Thyroid gland (tissue), 4 donors: ENCODE measurements around the gene SEL1L3. TPM values are rescaled to one million over a fixed set of nuclear protein-coding genes. Genes with fewer than 3 reads are reported as not detected.

ENCODE experiments used
- DNase-seq, 2 donors: peaks; one replicate each; pipeline ENCODE4 v3.0.0-alpha.2; 2019
- H3K27ac ChIP-seq, 3 donors: fragments of 200-600 bp; sonication (generic); 1 replicate in 2 of 3; 2 replicates in 1 of 3; pipeline ENCODE4 v1.5.1; 2016 to 2019; ENCODE audit warnings: mild to moderate bottlenecking in 1 of 3, moderate library complexity in 1 of 3
- H3K27me3 ChIP-seq: fragments of 200-600 bp; sonication (generic); one replicate; pipeline ENCODE4 v1.5.1; 2019
- H3K36me3 ChIP-seq, 2 donors: fragments of 200-600 bp; sonication (generic); one replicate each; pipeline ENCODE4 v1.5.1; 2016 to 2019
- H3K4me1 ChIP-seq, 2 donors: fragments of 200-600 bp; sonication (generic); one replicate each; pipeline ENCODE4 v1.5.1; 2017 to 2019
- H3K4me3 ChIP-seq, 3 donors: fragments of 200-600 bp; sonication (generic); replicated peaks in 1 of 3; 1 replicate in 2 of 3; 2 replicates in 1 of 3; pipeline ENCODE4 v1.5.1; 2016; ENCODE audit warnings: mild to moderate bottlenecking in 1 of 3
- H3K9me3 ChIP-seq: fragments of 200-600 bp; sonication (generic); one replicate; pipeline ENCODE4 v1.5.1; 2017
- POLR2A ChIP-seq, 2 donors: fragments of 450-650 bp; IDR thresholded peaks; one replicate each; pipeline ENCODE4 v1.6.1; 2017; ENCODE audit warnings: antibody characterized with exemption in 2 of 2, mild to moderate bottlenecking in 2 of 2, moderate library complexity in 1 of 2
- WGBS, 2 donors: methylation state at CpG; one replicate each; pipeline ENCODE4 v1.1.5; 2017; 5-methylcytosine and 5-hydroxymethylcytosine counted together
- intact Hi-C: fragments of 100-400 bp; cut with DNase I; formaldehyde crosslinking; loops from one replicate; pipeline ENCODE4 v1.15.1; 2023
- total RNA-seq, 4 donors: library from RNA; depleted of rRNA; stranded (reverse); fragments of >200 nt; gene quantifications; one replicate each; pipeline ENCODE4 v1.2.3, GENCODE V29; 2016
- TF ChIP-seq, protein P1 (sequence below), 6 experiments: fragments of 200-600 bp in 3 of 6; fragments of 450-650 bp in 3 of 6; sonication (generic) in 3 of 6; IDR thresholded peaks; one replicate each; pipeline ENCODE4 v1.5.1; 2016 to 2019; ENCODE audit warnings: antibody characterized with exemption in 6 of 6, mild to moderate bottlenecking in 2 of 6, inconsistent platforms in 1 of 6, moderate library complexity in 1 of 6

Gene SEL1L3
- total RNA-seq, 4 donors from 2014 or later: 18.5 to 81.4 (median 32.4) TPM

DNA sequence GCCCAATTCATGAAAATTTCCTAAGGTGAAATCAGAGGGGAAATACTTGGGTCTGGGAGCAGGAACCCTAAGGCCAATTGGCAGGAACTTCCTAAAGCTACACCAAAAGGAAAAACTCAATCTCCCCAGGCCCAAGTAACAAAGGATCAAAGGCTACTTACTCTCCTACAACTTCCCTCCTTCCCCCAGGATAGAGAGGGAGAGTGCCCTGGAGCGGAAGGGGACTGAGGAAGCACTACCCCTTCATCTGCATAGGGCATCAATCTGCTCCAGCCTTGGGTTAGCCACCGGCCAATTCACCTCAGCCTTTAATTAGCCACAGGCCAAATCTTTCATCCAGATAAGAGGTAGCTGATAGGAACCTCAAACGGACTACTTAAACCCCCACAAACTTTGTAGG is 152.2 kb downstream of the SEL1L3 start:
- Histone ChIP-seq H3K27ac (no peak overlapping the region), H3K36me3 (no peaks in the 10 kb centered on the region), H3K27me3 (no peaks in the 10 kb centered on the region), H3K4me3 (no peak overlapping the region), H3K4me1 (no peaks in the 10 kb centered on the region), H3K9me3 (no peaks in the 10 kb centered on the region)
- intact Hi-C loops: no loop called here
- TF ChIP-seq, protein P1, sequence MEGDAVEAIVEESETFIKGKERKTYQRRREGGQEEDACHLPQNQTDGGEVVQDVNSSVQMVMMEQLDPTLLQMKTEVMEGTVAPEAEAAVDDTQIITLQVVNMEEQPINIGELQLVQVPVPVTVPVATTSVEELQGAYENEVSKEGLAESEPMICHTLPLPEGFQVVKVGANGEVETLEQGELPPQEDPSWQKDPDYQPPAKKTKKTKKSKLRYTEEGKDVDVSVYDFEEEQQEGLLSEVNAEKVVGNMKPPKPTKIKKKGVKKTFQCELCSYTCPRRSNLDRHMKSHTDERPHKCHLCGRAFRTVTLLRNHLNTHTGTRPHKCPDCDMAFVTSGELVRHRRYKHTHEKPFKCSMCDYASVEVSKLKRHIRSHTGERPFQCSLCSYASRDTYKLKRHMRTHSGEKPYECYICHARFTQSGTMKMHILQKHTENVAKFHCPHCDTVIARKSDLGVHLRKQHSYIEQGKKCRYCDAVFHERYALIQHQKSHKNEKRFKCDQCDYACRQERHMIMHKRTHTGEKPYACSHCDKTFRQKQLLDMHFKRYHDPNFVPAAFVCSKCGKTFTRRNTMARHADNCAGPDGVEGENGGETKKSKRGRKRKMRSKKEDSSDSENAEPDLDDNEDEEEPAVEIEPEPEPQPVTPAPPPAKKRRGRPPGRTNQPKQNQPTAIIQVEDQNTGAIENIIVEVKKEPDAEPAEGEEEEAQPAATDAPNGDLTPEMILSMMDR (IDR thresholded peaks at IDR 0.05): no peak
- no peak for TF ChIP-seq POLR2A (IDR thresholded peaks at IDR 0.05)
- 52 to 54% methylated on average over 3 of the region's 3 CpGs for WGBS, 2 donors
- DNase-seq: no peak

DNA sequence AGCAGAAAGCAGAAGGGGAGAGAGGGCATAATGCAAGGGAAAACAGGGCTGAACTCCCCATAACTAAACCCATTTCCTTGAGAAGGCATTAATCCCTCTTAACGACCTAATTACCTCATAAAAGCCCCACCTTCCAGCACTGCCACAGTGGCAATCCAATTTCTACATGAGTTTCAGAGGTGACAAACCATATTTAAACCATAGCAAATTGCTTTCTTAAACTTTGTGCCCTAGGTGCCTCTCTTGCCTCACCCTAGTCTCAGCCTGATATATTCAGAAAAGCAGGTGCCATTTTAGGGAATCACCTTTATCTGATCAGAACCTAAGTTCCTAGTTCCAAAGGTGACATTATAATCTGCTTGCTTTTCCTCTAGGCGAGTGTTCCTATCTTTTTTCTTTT is 158.3 kb downstream of the SEL1L3 start:
- no peak for DNase-seq
- H3K36me3 ChIP-seq: no peaks in the 10 kb centered on the region
- H3K4me3 ChIP-seq: no peak overlapping the region
- no peak overlapping the region for H3K27ac ChIP-seq
- 74 to 76% methylated on average over 2 of the region's 2 CpGs for WGBS, 2 donors
- H3K4me1 ChIP-seq: no peaks in the 10 kb centered on the region
- TF ChIP-seq, protein P1 (IDR thresholded peaks at IDR 0.05): no peak
- intact Hi-C loops: no loop called here
- no peaks in the 10 kb centered on the region for H3K9me3 ChIP-seq
- H3K27me3 ChIP-seq: no peaks in the 10 kb centered on the region

DNA sequence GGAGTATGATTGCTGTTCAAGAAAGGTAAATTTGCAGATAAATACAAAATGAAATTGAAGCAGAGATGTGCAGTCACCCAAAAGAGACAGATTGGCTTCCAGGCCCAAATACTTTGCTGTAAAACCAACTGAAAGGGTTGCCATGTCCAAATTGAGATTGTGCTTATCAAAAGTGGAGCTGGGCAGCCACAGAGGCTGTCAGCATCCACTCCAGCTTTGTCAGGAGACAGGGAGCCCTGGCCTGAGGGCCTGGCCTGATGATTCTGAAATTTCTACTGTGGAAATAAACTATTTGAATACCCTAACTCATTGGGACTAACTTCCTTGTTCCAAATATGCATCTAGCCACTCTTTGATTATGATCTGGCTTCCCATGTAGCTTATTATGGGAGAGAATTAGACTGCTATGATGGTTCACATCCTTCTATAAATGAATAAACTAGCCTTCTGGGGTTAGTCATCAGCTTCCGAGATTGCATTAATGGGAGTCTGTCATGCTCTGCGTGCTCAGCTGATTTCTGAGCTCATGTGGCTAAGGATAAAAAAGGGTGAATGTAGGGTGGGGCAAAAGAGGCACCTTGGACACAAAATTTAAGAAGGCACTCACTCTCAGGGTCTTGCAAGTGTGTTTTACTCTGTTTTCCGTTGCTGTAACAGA is 158.9 kb downstream of the SEL1L3 start:
- H3K27me3 ChIP-seq: no peaks in the 10 kb centered on the region
- no peaks in the 10 kb centered on the region for H3K9me3 ChIP-seq
- H3K36me3 ChIP-seq: no peaks in the 10 kb centered on the region
- TF ChIP-seq, protein P1 (IDR thresholded peaks at IDR 0.05): no peak
- no peak for TF ChIP-seq POLR2A (IDR thresholded peaks at IDR 0.05)
- no peaks in the 10 kb centered on the region for H3K4me1 ChIP-seq
- intact Hi-C loops: no loop called here
- 73 to 83% methylated on average over 3 of the region's 3 CpGs for WGBS, 2 donors
- H3K27ac ChIP-seq: no peak overlapping the region
- no peak for DNase-seq
- no peak overlapping the region for H3K4me3 ChIP-seq

DNA sequence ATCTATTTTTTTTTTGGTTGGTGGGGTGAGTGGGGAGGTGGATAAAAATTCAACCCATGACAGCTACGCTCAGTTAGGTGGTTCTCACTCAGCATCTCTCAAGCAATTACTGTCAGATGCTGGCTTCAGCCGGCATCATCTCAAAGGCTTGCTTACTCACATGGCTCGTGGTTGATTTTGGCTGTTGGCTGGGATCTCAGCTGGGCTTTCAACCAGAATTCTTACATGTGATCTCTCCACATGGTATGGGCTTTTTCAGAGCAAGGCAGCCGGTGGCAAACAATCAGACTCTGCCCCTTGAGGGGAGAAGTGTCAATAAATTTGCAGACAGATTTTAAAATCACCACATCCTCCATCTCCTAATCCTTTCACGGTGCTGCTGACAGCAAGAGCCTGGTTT is 159.9 kb downstream of the SEL1L3 start:
- H3K4me3 ChIP-seq: no peak overlapping the region
- no peaks in the 10 kb centered on the region for H3K36me3 ChIP-seq
- no peaks in the 10 kb centered on the region for H3K9me3 ChIP-seq
- TF ChIP-seq, protein P1 (IDR thresholded peaks at IDR 0.05): no peak
- no peak for TF ChIP-seq POLR2A (IDR thresholded peaks at IDR 0.05)
- WGBS, 2 donors: 37 to 50% methylated on average over 5 of the region's 5 CpGs
- intact Hi-C loops: no loop called here
- no peak overlapping the region for H3K27ac ChIP-seq
- DNase-seq: peak; percentile 15 to 71
- no peaks in the 10 kb centered on the region for H3K27me3 ChIP-seq
- H3K4me1 ChIP-seq: no peaks in the 10 kb centered on the region

DNA sequence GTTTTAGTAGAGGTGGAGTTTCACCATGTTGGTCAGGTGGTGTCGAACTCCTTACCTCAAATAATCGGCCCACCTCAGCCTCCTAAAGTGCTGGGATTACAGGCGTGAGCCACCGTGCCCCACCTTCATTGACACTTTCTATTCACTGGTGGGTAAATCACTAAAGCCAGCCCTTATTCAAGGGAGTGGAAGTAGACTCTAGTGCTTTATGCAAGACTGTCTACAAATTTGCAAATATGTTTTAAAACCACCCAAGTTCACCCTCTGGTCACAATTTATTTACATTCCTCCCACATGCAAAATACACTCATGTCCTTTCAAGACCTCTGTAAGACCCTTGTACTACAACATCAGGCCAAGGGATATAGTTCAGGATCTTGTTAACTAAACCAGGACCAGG is 162.1 kb downstream of the SEL1L3 start:
- Histone ChIP-seq H3K4me3 (no peak overlapping the region), H3K27me3 (no peaks in the 10 kb centered on the region), H3K36me3 (no peaks in the 10 kb centered on the region), H3K4me1 (no peaks in the 10 kb centered on the region), H3K9me3 (no peaks in the 10 kb centered on the region), H3K27ac (no peak overlapping the region)
- 87 to 92% methylated on average over 4 of the region's 4 CpGs for WGBS, 2 donors
- no peak for DNase-seq
- intact Hi-C loops: no loop called here
- TF ChIP-seq, protein P1 (IDR thresholded peaks at IDR 0.05): no peak
- no peak for TF ChIP-seq POLR2A (IDR thresholded peaks at IDR 0.05)
